Upper lobe of left lung (tissue), 6 donors: Measurements from ENCODE around the gene DDX1. TPM values are rescaled to one million over a fixed set of nuclear protein-coding genes. Genes with fewer than 3 reads are reported as not detected.

Experiments
- ATAC-seq, 2 donors: fragments of 200-7000 bp; cut with Tn5 transposase; one replicate each; pipeline ENCODE4 v1.9.1; 2022; ENCODE audit warnings: mild to moderate bottlenecking in 2 of 2, moderate library complexity in 2 of 2; ENCODE audit not compliant: low FRiP score in 2 of 2
- DNase-seq, 2 donors: peaks; one replicate each; pipeline ENCODE4 v3.0.0-alpha.2; 2019 to 2020
- H3K27ac ChIP-seq, 4 donors: fragments of 200-600 bp; sonication (generic); one replicate each; pipeline ENCODE4 v1.5.1; 2016 to 2019
- H3K27me3 ChIP-seq, 4 donors: fragments of 200-600 bp; sonication (generic); one replicate each; pipeline ENCODE4 v1.5.1; 2017 to 2019
- H3K36me3 ChIP-seq, 4 donors: fragments of 200-600 bp; sonication (generic); one replicate each; pipeline ENCODE4 v1.5.1; 2016 to 2019
- H3K4me1 ChIP-seq, 4 donors: fragments of 200-600 bp; sonication (generic); one replicate each; pipeline ENCODE4 v1.5.1; 2018 to 2019
- H3K4me3 ChIP-seq, 4 donors: fragments of 200-600 bp; sonication (generic); one replicate each; pipeline ENCODE4 v1.5.1; 2017 to 2019; ENCODE audit warnings: mild to moderate bottlenecking in 2 of 4, moderate library complexity in 1 of 4
- H3K9me3 ChIP-seq, 4 donors: fragments of 200-600 bp; sonication (generic); one replicate each; pipeline ENCODE4 v1.5.1; 2018 to 2019
- CTCF ChIP-seq, 6 experiments: fragments of 450-650 bp in 4 of 6; fragments of 200-600 bp in 2 of 6; sonication (generic) in 2 of 6; IDR thresholded peaks; one replicate each; pipeline ENCODE4 v1.5.1; 2016 to 2019; ENCODE audit warnings: antibody characterized with exemption in 6 of 6
- EP300 ChIP-seq, 4 donors: sonication (generic); formaldehyde crosslinking; IDR thresholded peaks; one replicate each; pipeline ENCODE4 v1.5.1; 2017; ENCODE audit warnings: antibody characterized with exemption in 4 of 4, control low read depth in 2 of 4
- POLR2A ChIP-seq, 4 donors: fragments of 450-650 bp; IDR thresholded peaks; one replicate each; pipeline ENCODE4 v1.5.1; 2016 to 2017; ENCODE audit warnings: antibody characterized with exemption in 4 of 4, mild to moderate bottlenecking in 2 of 4
- POLR2AphosphoS5 ChIP-seq, 2 donors: sonication (generic); formaldehyde crosslinking; IDR thresholded peaks; one replicate each; pipeline ENCODE4 v1.5.1; 2017; ENCODE audit warnings: antibody characterized with exemption in 2 of 2
- WGBS, 2 donors: methylation state at CpG; one replicate each; pipeline ENCODE4 v1.1.5; 2017 to 2018; 5-methylcytosine and 5-hydroxymethylcytosine counted together
- total RNA-seq, 6 donors: library from RNA; depleted of rRNA in 4 of 6; stranded (reverse); fragments of >200 nt in 4 of 6; gene quantifications; one replicate each; pipeline versions ENCODE4 v1.1.0 to v1.2.1, GENCODE V29; 2016 to 2021
- donor health status: DM: no; HTN: no; CAD: no; lungs with moderate emphysema.
- donor health status: DM: no; HTN: yes; CAD: no; lungs with severe emphysema.

Gene DDX1
- total RNA-seq, 6 donors from 2014 or later: 40.9 to 78.5 (median 53.0) TPM

GRCh38 chr2:15603948-15604347 lies 12.3 kb downstream of the DDX1 start:
- WGBS, 2 donors: 91 to 98% methylated on average over 2 of the region's 2 CpGs
- H3K36me3 ChIP-seq: peaks cover 72 to 100% (median 91%) of the 10 kb centered on the region in 4 donors
- no peaks in the 10 kb centered on the region for H3K9me3 ChIP-seq
- no peak overlapping the region for H3K4me3 ChIP-seq
- no peaks in the 10 kb centered on the region for H3K4me1 ChIP-seq
- no peak for ATAC-seq
- no peak for TF ChIP-seq EP300 (IDR thresholded peaks at IDR 0.05)
- no peak for TF ChIP-seq CTCF (IDR thresholded peaks at IDR 0.05)
- TF ChIP-seq POLR2AphosphoS5 (IDR thresholded peaks at IDR 0.05): no peak
- TF ChIP-seq POLR2A (IDR thresholded peaks at IDR 0.05): no peak
- no peak for DNase-seq
- H3K27me3 ChIP-seq: no peaks in the 10 kb centered on the region
- no peak overlapping the region for H3K27ac ChIP-seq

- H3K4me3 ChIP-seq: no peak overlapping the region
- H3K36me3 ChIP-seq: peaks cover 65 to 100% (median 91%) of the 10 kb centered on the region in 4 donors
- H3K4me1 ChIP-seq: no peaks in the 10 kb centered on the region
- no peaks in the 10 kb centered on the region for H3K9me3 ChIP-seq
- no peak for TF ChIP-seq EP300 (IDR thresholded peaks at IDR 0.05)
- TF ChIP-seq POLR2A (IDR thresholded peaks at IDR 0.05): no peak
- no peak for TF ChIP-seq POLR2AphosphoS5 (IDR thresholded peaks at IDR 0.05)
- no peak for TF ChIP-seq CTCF (IDR thresholded peaks at IDR 0.05)
- DNase-seq (no peak), ATAC-seq (no peak)
- 47 to 89% methylated on average over 1 of the region's 1 CpG for WGBS, 2 donors
- no peaks in the 10 kb centered on the region for H3K27me3 ChIP-seq
- no peak overlapping the region for H3K27ac ChIP-seq
These were observed 14.1 kb downstream of the DDX1 start for GRCh38 chr2:15605721-15606120.

GRCh38 chr2:15606481-15607441 lies 15.1 kb downstream of the DDX1 start:
- Histone ChIP-seq H3K27ac (no peak overlapping the region), H3K36me3 (peaks cover 58 to 89% (median 81%) of the 10 kb centered on the region in 4 donors), H3K9me3 (no peaks in the 10 kb centered on the region), H3K4me1 (no peaks in the 10 kb centered on the region), H3K4me3 (no peak overlapping the region), H3K27me3 (no peaks in the 10 kb centered on the region)
- 89 to 92% methylated on average over 8 of the region's 8 CpGs for WGBS, 2 donors
- ATAC-seq: no peak
- no peak for TF ChIP-seq CTCF (IDR thresholded peaks at IDR 0.05)
- TF ChIP-seq POLR2A (IDR thresholded peaks at IDR 0.05): no peak
- TF ChIP-seq POLR2AphosphoS5 (IDR thresholded peaks at IDR 0.05): no peak
- no peak for DNase-seq

- H3K4me1 ChIP-seq: no peaks in the 10 kb centered on the region
- no peaks in the 10 kb centered on the region for H3K9me3 ChIP-seq
- peaks cover 47 to 78% (median 70%) of the 10 kb centered on the region in 4 donors for H3K36me3 ChIP-seq
- H3K27me3 ChIP-seq: no peaks in the 10 kb centered on the region
- DNase-seq (no peak), ATAC-seq (no peak)
- no peak overlapping the region for H3K4me3 ChIP-seq
- 92 to 94% methylated on average over 6 to 7 of the region's 7 CpGs for WGBS, 2 donors
- no peak for TF ChIP-seq CTCF (IDR thresholded peaks at IDR 0.05)
- TF ChIP-seq POLR2AphosphoS5 (IDR thresholded peaks at IDR 0.05): no peak
- no peak for TF ChIP-seq EP300 (IDR thresholded peaks at IDR 0.05)
- TF ChIP-seq POLR2A (IDR thresholded peaks at IDR 0.05): no peak
- H3K27ac ChIP-seq: no peak overlapping the region
These were observed 16.2 kb downstream of the DDX1 start for GRCh38 chr2:15607709-15608391.
